HFFc6 (cell line): Measurements from ENCODE around the gene FIBP. TPM values are rescaled to one million over a fixed set of nuclear protein-coding genes. Genes with fewer than 3 reads are reported as not detected.

ENCODE experiments used
- DNase-seq: peaks from one replicate; pipeline ENCODE4 v3.0.0-alpha.2; 2018
- H3K27ac Mint-ChIP-seq: 2 replicates; pipeline ENCODE4 v1.8.0; 2020; ENCODE audit warnings: mild to moderate bottlenecking, mixed read lengths
- H3K27me3 Mint-ChIP-seq: 2 replicates; pipeline ENCODE4 v1.8.0; 2021; ENCODE audit warnings: mild to moderate bottlenecking, moderate library complexity, mixed read lengths; ENCODE audit not compliant: insufficient read depth
- H3K36me3 Mint-ChIP-seq: 2 replicates; pipeline ENCODE4 v1.8.0; 2021; ENCODE audit warnings: low read depth, mixed read lengths
- H3K4me1 Mint-ChIP-seq: 2 replicates; pipeline ENCODE4 v1.8.0; 2020; ENCODE audit warnings: low read depth, mixed read lengths
- H3K4me3 Mint-ChIP-seq: 2 replicates; pipeline ENCODE4 v1.8.0; 2020; ENCODE audit warnings: mild to moderate bottlenecking, moderate library complexity, mixed read lengths
- H3K9me3 Mint-ChIP-seq: 2 replicates; pipeline ENCODE4 v1.8.0; 2020; ENCODE audit warnings: mild to moderate bottlenecking, mixed read lengths
- CTCF ChIP-seq: fragments of 200-600 bp; sonication (generic); IDR thresholded peaks from 2 replicates; pipeline ENCODE4 v1.5.0; 2021; ENCODE audit warnings: antibody characterized with exemption, mild to moderate bottlenecking
- total RNA-seq, 6 experiments: library from RNA; stranded (reverse); fragmentation: NEBNext Ultra II Directional; extraction: Animal tissue kit (Norgen Biotek cat#: 25700); gene quantifications; 2 replicates in 1 of 6; 3 replicates in 5 of 6; pipeline ENCODE4 v1.2.3, GENCODE V29; 2021

Gene FIBP
- total RNA-seq, 6 experiments from 2014 or later: 117 to 145 (median 135) TPM

GRCh38 chr11:65883058-65883761 lies 5.1 kb downstream of the FIBP start:
- H3K4me3 Mint-ChIP-seq: no peak overlapping the region

DNA sequence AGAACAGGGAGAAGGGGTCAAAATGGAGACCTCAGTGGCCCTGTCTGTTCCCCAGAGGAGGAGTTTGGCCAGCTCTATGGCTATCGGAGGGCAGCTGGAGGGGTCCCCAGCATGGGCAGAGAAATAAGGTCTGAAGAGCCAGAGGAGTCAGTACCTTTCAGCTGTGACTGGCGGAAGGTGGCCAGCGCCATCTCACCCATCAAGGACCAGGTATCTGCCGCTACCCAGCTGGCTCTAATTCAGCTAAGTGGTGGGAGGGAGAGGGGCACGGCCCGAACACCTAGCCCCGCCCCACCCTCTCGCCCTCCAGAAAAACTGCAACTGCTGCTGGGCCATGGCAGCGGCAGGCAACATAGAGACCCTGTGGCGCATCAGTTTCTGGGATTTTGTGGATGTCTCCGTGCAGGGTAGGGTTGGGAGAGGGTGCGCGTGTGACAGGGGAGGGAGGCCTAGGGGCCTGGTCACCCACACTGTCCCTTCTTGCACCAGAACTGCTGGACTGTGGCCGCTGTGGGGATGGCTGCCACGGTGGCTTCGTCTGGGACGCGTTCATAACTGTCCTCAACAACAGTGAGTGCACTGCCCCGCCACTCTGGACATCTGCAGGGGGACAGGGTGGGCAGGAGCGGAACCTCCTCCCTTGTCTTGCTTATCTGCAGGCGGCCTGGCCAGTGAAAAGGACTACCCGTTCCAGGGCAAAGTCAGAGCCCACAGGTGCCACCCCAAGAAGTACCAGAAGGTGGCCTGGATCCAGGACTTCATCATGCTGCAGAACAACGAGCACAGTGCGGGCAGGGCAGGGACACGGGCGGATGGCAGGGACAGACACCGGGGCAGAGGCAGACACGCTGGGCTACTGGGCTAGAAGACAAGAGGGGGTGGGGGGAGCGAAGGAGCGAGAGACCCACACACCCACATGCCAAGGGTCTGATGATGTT lies 5.9 kb downstream of the FIBP start:
- no peaks in the 10 kb centered on the region for H3K9me3 Mint-ChIP-seq
- no peak overlapping the region for H3K4me3 Mint-ChIP-seq
- no peak for DNase-seq
- no peak overlapping the region for H3K27ac Mint-ChIP-seq
- H3K4me1 Mint-ChIP-seq: peaks cover 37% of the 10 kb centered on the region
- H3K27me3 Mint-ChIP-seq: peaks cover 16% of the 10 kb centered on the region
- no peak for TF ChIP-seq CTCF
- H3K36me3 Mint-ChIP-seq: peaks cover 16% of the 10 kb centered on the region

More at GRCh38 chr11:65883058-65883761, 5.1 kb downstream of the FIBP start:
- no peak for DNase-seq
- peaks cover 22% of the 10 kb centered on the region for H3K27me3 Mint-ChIP-seq
- TF ChIP-seq CTCF: no peak
- 0 out of 2 replicates have a peak, but pooled peaks cover 4% of the 10 kb centered on the region for H3K9me3 Mint-ChIP-seq
- H3K4me1 Mint-ChIP-seq: peaks cover 41% of the 10 kb centered on the region
- H3K36me3 Mint-ChIP-seq: peaks cover 16% of the 10 kb centered on the region
- no peak overlapping the region for H3K27ac Mint-ChIP-seq

DNA sequence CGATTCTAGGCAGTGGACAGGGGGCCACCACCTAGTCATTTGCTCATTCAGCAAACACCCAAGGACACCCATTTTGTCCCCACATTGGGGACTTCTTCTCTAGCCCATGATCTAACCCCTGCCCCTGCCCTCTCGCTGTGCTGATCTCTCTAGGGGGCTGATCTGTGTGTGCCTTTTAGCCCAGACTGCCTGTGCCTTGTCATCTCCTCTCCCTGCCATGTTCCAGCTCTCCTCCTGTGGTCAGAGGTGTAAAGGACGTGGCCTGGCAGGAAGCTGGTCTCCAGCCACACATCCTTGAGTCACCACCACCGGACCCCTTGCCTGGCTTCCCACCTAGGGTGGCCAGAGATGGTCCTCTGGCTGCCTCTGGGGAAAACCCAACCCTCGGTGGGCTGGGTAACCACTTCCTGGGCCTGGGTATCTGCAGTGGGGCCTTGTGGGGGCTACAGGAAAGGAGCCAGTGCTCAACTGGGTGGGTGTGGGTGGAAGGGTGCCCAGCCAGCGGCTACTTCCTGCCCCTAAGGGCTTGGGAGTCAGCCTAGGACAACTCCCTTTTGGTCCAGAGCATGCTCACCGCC lies 7.3 kb downstream of the FIBP start:
- H3K36me3 Mint-ChIP-seq: peaks cover 8% of the 10 kb centered on the region

DNA sequence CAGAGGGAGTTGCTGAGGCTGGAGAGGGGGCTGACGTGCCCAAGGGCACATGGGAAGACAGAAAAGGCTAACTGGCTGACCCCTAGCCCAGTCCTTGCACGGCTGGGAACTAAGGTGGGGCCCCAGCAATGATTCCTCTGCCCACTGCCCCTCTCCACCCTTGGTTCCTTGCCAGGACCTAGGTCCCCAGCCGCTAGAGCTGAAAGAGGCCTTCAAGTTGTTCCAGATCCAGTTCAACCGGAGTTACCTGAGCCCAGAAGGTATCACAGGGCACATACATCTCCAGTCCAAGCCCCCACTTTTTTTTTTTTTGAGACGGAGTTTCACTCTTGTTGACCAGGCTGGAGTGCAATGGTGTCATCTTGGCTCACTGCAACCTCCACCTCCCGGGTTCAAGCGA lies 8.2 kb downstream of the FIBP start:
- no peak overlapping the region for H3K27ac Mint-ChIP-seq

More for the DNA sequence above, 7.3 kb downstream of the FIBP start:
- peak overlapping the region; percentile 71 for H3K27ac Mint-ChIP-seq
- TF ChIP-seq CTCF: no peak
- H3K27me3 Mint-ChIP-seq: peaks cover 7% of the 10 kb centered on the region
- no peak overlapping the region; the same call in 1 of the 2 replicates for H3K4me3 Mint-ChIP-seq
- H3K4me1 Mint-ChIP-seq: peaks cover 24% of the 10 kb centered on the region
- H3K9me3 Mint-ChIP-seq: no peaks in the 10 kb centered on the region
- DNase-seq: no peak

More for the DNA sequence above, 8.2 kb downstream of the FIBP start:
- no peak for DNase-seq
- Mint-ChIP-seq H3K4me1 (peaks cover 22% of the 10 kb centered on the region), H3K4me3 (no peak overlapping the region), H3K27me3 (peaks cover 7% of the 10 kb centered on the region), H3K9me3 (no peaks in the 10 kb centered on the region), H3K36me3 (peaks cover 8% of the 10 kb centered on the region)
- TF ChIP-seq CTCF: no peak
